Psoas muscle (tissue), 8 donors: ENCODE data around the gene SLX1A. TPM values are rescaled to one million over a fixed set of nuclear protein-coding genes. Genes with fewer than 3 reads are reported as not detected.
"Not testable (repeated sequence)": the region's sequence is repeated elsewhere in the genome, so short reads cannot be mapped to it uniquely, and the experiment has no call there.

ENCODE experiments used
- ATAC-seq, 4 donors: fragments of 200-7000 bp; cut with Tn5 transposase; one replicate each; pipeline ENCODE4 v1.9.1; 2020; ENCODE audit warnings: moderate library complexity in 3 of 4, mild to moderate bottlenecking in 2 of 4
- DNase-seq, 2 donors: peaks; one replicate each; pipeline ENCODE4 v3.0.0-alpha.2; 2020
- H3K27ac ChIP-seq: fragments of 200-600 bp; one replicate; pipeline ENCODE4 v1.8.0; 2022
- H3K27me3 ChIP-seq, 3 donors: fragments of 200-600 bp in 1 of 3; one replicate each; pipeline versions ENCODE4 v1.6.1 to v1.8.0; 2013 to 2022; ENCODE audit warnings: low read length in 2 of 3, mild to moderate bottlenecking in 2 of 3, moderate library complexity in 1 of 3; ENCODE audit not compliant: insufficient read depth in 3 of 3
- H3K36me3 ChIP-seq, 2 donors: fragments of 200-600 bp in 1 of 2; one replicate each; pipeline versions ENCODE4 v1.6.1 to v1.8.0; 2013 to 2022; ENCODE audit warnings: low read depth in 1 of 2, mild to moderate bottlenecking in 1 of 2, moderate library complexity in 1 of 2; ENCODE audit not compliant: insufficient read depth in 1 of 2
- H3K4me1 ChIP-seq: fragments of 200-600 bp; one replicate; pipeline ENCODE4 v1.8.0; 2022
- H3K4me3 ChIP-seq: fragments of 200-600 bp; one replicate; pipeline ENCODE4 v1.8.0; 2022; ENCODE audit warnings: mild to moderate bottlenecking
- H3K9me3 ChIP-seq: fragments of 200-600 bp; one replicate; pipeline ENCODE4 v1.8.0; 2022
- WGBS, 3 donors: extraction: QIAGEN DNeasy Blood & Tissue Kit; methylation state at CpG; one replicate each; pipeline versions ENCODE4 v1.1.6 to v1.1.7; 2013; 5-methylcytosine and 5-hydroxymethylcytosine counted together
- intact Hi-C, 2 donors: fragments of 100-400 bp; cut with DNase I; formaldehyde crosslinking; loops; one replicate each; pipeline versions ENCODE4 v1.11.0 to v1.14.2; 2022
- polyA plus RNA-seq, 3 donors: library from polyadenylated mRNA; stranded (reverse); fragments of 200-250 nt; gene quantifications; one replicate each; pipeline ENCODE4 v1.2.3, GENCODE V29; 2013
- total RNA-seq, 4 donors: library from RNA; stranded (reverse); fragmentation: NEBNext Ultra II Directional in 2 of 4; extraction: Animal tissue kit (Norgen Biotek cat#: 25700) in 2 of 4; gene quantifications; one replicate each; pipeline versions ENCODE4 v1.2.1 to v1.2.4, GENCODE V29; 2021 to 2023
- TF ChIP-seq, protein P1 (sequence below): fragments of 200-600 bp; IDR thresholded peaks from one replicate; pipeline ENCODE4 v1.8.0; 2022; ENCODE audit warnings: antibody characterized with exemption
- donor health status: healthy with polysubstance abuse.
- donor health status: DM: no; HTN: no; CAD: no; lungs with moderate emphysema.
- donor health status: Bipolar disorder and iron deficiency.
- donor health status: healthy.
- donor health status: DM: yes; HTN: yes; CAD: no.
- donor health status: DM: no; HTN: no; CAD: no.
- donor health status: DM: no; HTN: no; CAD: no.
- donor health status: DM: yes; HTN: yes; CAD: no.

Gene SLX1A
- total and polyA plus RNA-seq, 7 donors: 9.2 to 45.2 (median 34.5) TPM

DNA sequence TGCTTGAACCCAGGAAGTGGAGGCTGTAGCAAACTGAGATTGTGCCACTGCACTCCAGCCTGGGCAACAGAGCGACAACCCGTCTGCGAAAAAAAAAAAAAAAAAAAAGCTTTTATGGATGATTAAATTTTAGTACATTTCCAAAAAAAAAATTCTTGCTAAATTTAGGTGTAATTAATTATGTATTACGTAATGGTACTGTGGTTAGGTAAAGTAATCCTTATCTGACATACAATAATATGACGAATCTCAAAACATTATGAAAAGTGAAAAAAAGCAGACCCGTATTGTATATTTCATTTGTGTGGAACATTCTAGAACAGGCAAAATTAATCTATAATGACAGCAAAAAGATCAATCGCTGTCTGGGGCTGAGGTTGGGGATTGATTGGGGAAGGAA, 20.6 kb upstream of the SLX1A start:
- DNase-seq: no peak
- ATAC-seq: no peak
- Histone ChIP-seq H3K36me3 (no peaks in the 10 kb centered on the region), H3K4me1 (no peaks in the 10 kb centered on the region), H3K27me3 (no peaks in the 10 kb centered on the region), H3K4me3 (no peak overlapping the region), H3K27ac (no peak overlapping the region), H3K9me3 (no peaks in the 10 kb centered on the region)
- intact Hi-C loops: no loop called here
- WGBS, 3 donors: 80 to 90% (median 87%) methylated on average over 7 of the region's 7 CpGs
- TF ChIP-seq, protein P1, sequence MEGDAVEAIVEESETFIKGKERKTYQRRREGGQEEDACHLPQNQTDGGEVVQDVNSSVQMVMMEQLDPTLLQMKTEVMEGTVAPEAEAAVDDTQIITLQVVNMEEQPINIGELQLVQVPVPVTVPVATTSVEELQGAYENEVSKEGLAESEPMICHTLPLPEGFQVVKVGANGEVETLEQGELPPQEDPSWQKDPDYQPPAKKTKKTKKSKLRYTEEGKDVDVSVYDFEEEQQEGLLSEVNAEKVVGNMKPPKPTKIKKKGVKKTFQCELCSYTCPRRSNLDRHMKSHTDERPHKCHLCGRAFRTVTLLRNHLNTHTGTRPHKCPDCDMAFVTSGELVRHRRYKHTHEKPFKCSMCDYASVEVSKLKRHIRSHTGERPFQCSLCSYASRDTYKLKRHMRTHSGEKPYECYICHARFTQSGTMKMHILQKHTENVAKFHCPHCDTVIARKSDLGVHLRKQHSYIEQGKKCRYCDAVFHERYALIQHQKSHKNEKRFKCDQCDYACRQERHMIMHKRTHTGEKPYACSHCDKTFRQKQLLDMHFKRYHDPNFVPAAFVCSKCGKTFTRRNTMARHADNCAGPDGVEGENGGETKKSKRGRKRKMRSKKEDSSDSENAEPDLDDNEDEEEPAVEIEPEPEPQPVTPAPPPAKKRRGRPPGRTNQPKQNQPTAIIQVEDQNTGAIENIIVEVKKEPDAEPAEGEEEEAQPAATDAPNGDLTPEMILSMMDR: no peak

DNA sequence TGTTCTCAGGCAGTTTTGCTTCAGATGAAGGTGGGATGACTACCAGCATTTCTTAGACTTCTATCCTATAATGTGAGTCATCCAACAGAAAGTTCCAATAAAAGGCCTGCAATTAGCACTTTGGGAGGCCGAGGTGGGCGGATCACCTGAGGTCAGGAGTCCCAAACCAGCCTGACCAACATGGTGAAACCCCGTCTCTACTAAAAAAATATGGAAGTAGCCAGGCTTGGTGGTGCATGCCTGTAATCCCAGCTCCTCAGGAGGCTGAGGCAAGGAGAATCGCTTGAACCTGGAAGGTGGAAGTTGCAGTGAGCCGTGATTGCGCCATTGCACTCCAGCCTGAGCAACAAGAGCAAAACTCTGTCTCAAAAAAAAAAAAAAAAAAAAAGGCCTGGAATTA, 16.8 kb upstream of the SLX1A start:
- H3K4me3 ChIP-seq, H3K27ac ChIP-seq, H3K4me1 ChIP-seq, ATAC-seq, H3K9me3 ChIP-seq, intact Hi-C loops, H3K36me3 ChIP-seq, H3K27me3 ChIP-seq: not testable (repeated sequence)
- peak in 1 of 2 donors; percentile 21 for DNase-seq
- WGBS, 3 donors: 82 to 89% (median 84%) methylated on average over 6 of the region's 6 CpGs

DNA sequence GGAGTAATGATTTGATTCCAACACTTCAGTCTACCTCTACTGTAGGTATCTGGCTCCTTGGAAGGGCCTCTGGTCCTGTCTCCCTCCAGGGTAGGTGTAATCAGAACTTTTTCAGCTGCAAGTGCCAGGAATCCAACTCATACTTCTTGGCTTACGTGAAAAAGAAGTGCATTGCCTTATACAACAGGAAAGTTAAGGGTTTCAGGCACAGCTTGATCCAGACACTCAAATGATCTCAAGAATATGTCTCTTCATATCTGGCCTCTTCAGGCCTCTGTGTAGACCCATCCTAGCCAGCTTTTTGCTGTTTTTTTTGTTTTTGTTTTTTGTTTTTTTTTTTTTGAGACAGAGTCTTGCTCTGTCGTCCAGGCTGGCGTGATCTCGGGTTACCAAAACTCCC, 14.5 kb upstream of the SLX1A start:
- no peaks in the 10 kb centered on the region for H3K36me3 ChIP-seq
- ATAC-seq (no peak), DNase-seq (no peak)
- TF ChIP-seq, protein P1: no peak
- H3K9me3 ChIP-seq: no peaks in the 10 kb centered on the region
- intact Hi-C loops: no loop called here
- no peak overlapping the region for H3K4me3 ChIP-seq
- H3K4me1 ChIP-seq: peaks cover 4% of the 10 kb centered on the region
- no peaks in the 10 kb centered on the region for H3K27me3 ChIP-seq
- WGBS, 3 donors: 85 to 91% (median 89%) methylated on average over 4 of the region's 4 CpGs
- H3K27ac ChIP-seq: no peak overlapping the region

DNA sequence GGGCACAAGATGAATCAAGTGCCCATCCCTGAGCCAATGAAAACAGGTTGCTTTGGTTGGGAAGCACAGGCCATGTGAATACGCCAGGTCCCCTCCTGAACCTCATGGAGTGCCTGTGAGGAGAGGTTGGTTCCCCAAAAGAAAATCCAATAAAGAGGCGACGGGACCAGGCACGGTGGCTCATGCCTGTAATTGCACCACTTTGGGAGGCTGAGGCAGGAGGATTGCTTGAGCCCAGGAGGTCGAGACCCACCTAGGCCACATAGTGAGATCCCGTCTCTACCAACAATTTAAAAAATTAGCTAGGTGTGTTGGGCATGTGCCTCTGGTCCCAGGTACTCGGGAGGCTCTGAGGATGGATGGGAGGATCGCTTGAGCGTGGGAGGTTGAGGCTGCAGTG, 13.7 kb upstream of the SLX1A start:
- H3K4me1 ChIP-seq: peaks cover 4% of the 10 kb centered on the region
- no peak overlapping the region for H3K4me3 ChIP-seq
- H3K27ac ChIP-seq: no peak overlapping the region
- intact Hi-C loops: loop anchor here in 1 of 2 donors (5.0 kb wide), 3 partner anchors 58 to 138 kb away; partner anchors contain the start of genes MAPK3 and YPEL3
- no peaks in the 10 kb centered on the region for H3K9me3 ChIP-seq
- 92 to 93% (median 93%) methylated on average over 9 of the region's 9 CpGs for WGBS, 3 donors
- no peaks in the 10 kb centered on the region for H3K36me3 ChIP-seq
- TF ChIP-seq, protein P1: no peak
- DNase-seq (peak in 1 of 2 donors; percentile 26), ATAC-seq (no peak)
- no peaks in the 10 kb centered on the region for H3K27me3 ChIP-seq

DNA sequence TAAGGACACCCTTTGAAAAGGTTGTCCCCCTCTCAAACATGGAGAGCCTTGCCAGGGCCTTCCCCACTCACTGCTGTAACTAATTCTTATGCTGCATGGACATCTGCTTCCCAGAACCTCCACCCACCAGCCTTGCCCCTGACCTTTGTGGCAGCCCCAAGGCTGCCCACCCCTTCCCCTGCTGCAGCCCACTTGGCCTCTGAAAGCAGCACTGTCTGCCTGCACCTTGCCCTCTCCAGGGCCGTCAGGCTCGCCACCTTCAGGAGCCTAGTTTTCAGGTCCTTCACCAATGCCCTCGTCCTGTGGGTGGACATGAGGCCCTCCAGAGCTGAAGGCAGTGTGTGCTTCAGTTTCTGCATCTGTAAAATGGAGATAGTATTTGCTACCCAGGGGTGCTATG, 12.9 kb upstream of the SLX1A start:
- ATAC-seq: no peak
- Histone ChIP-seq H3K27ac (no peak overlapping the region), H3K4me1 (peaks cover 4% of the 10 kb centered on the region), H3K36me3 (no peaks in the 10 kb centered on the region), H3K4me3 (no peak overlapping the region), H3K9me3 (no peaks in the 10 kb centered on the region), H3K27me3 (no peaks in the 10 kb centered on the region)
- TF ChIP-seq, protein P1: no peak
- intact Hi-C loops: loop anchor here in 1 of 2 donors (5.0 kb wide), 3 partner anchors 58 to 138 kb away; partner anchors contain the start of genes MAPK3 and YPEL3
- peak in 1 of 2 donors; percentile 33 for DNase-seq
- WGBS, 3 donors: 59 to 77% (median 73%) methylated on average over 3 of the region's 3 CpGs
